ENCODE measurements around the gene KRT6C.
"Not testable (repeated sequence)": the region's sequence is repeated elsewhere in the genome, so short reads cannot be mapped to it uniquely, and the experiment has no call there.

Gene KRT6C

GRCh38 chr12:52454411-52455201 is 19.0 kb downstream of the KRT6C start:
- H3K4me3 ChIP-seq (ENCODE audit: low read depth, low read length): no peak overlapping the region
- no peak for TF ChIP-seq CTCF (IDR thresholded peaks at IDR 0.05; ENCODE audit: insufficient read depth, low read length, missing control alignments)
- ChIA-PET CTCF (interaction anchor here (1.0 kb wide), 1 partner anchor 9 kb away, joined by 3 read pairs; no protein-coding TSS in a partner anchor), POLR2A (no interaction called here)
- DNase-seq (ENCODE audit: low read depth, low spot score): no peak

DNA sequence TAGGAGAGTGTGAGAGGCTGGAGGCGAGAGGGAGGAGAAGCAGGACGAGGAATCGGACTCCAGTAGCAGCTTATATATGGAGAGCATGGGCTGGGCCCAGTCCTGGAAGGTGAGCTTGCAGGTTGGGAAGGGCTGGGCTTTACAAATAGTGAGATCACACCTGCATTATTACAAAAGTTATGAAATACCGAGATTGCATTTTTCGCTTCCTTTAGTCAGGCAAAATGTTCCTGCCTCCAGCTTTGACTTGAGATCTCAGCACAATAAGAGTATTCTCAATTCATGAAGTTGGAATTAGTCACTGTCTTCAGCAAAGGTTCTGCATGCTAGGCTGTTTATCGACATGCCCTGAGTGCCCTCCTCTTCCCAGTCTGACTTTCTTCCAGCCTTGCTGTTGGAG is 21.5 kb downstream of the KRT6C start, which contains the start of gene KRT6B:
Gene KRT6B, minus strand, starts transcription at position 46 of the 400 bp plus-strand sequence. CDS start 68 bp downstream, outside the sequence.
- no peak for DNase-seq (ENCODE audit: low read depth, low spot score)
- TF ChIP-seq CTCF (IDR thresholded peaks at IDR 0.05; ENCODE audit: insufficient read depth, low read length, missing control alignments): no peak
- CTCF ChIA-PET: no interaction called here
- H3K4me3 ChIP-seq (ENCODE audit: low read depth, low read length): no peak within 1 kb of the TSS
- POLR2A ChIA-PET: no interaction called here

DNA sequence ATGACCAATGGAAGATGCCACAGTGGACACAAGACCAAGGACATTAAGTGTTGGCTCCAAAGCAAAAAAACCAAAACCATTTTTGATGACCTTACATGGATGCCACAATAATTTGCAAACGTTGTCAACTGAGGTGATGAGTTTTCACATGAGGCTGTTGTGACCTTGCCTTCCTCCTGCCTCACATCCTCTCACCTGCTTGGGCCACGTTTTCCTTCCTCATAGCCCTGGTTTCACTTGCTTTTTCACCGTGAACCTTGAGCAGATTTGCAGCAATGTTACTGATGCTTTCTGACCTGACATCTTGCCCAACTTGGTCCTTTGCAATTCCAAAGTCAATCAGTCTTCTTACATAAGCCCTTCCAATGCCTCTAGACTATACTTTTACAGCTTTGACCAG is 25.4 kb downstream of the KRT6C start:
- ChIA-PET CTCF (no interaction called here), POLR2A (no interaction called here)
- no peak for TF ChIP-seq CTCF (IDR thresholded peaks at IDR 0.05; ENCODE audit: insufficient read depth, low read length, missing control alignments)
- H3K4me3 ChIP-seq (ENCODE audit: low read depth, low read length): no peak overlapping the region
- DNase-seq (ENCODE audit: low read depth, low spot score): no peak

DNA sequence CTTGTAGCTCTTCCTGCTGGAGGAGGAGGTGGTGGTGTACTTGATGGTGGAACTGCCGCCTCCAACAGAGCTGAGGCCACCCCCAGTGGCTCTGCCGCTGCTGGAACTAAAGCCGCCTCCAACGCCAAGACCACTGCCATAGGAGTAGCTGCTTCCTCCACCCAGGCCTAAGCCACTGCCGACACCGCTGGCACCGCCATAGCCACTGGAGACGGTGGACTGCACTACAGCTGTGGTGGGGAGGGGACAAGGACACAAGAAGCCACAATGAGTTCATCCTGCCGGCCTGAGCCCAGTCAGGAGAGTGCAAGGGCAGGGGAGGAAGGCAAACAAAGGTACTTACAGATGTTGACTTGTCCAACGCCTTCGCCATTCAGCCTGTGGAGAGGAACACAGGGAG is 26.4 kb downstream of the KRT6C start:
- CTCF ChIA-PET; POLR2A ChIA-PET; H3K4me3 ChIP-seq (ENCODE audit: low read depth, low read length); DNase-seq (ENCODE audit: low read depth, low spot score): not testable (repeated sequence)

GRCh38 chr12:52446367-52447045 is 27.1 kb downstream of the KRT6C start:
- CTCF ChIA-PET: interaction anchor here (0.7 kb wide), 1 partner anchor 9 kb away, joined by 3 read pairs; no protein-coding TSS in a partner anchor
- no peak for DNase-seq (ENCODE audit: low read depth, low spot score)
- H3K4me3 ChIP-seq (ENCODE audit: low read depth, low read length): no peak overlapping the region
- POLR2A ChIA-PET: no interaction called here
- no peak for TF ChIP-seq CTCF (IDR thresholded peaks at IDR 0.05; ENCODE audit: insufficient read depth, low read length, missing control alignments)

DNA sequence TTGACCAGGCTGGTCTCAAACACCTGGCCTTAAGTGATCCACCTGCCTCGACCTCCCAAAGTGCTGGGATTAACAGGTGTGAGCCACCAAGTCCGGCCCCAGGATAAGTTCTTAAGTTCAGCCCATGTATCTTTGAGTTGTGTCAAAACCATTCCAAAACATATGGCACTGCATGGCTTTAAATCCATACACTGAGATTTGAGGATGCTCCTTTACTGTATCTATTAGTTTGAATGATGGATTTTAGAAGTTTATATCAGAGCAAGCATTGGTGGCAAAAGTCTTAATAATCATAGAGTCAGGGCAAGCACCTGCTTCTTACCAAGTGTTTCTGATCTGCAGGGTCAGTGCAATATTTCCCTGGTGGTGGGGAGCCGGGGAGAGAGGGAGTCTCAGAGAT is 27.7 kb downstream of the KRT6C start:
- no peak for DNase-seq (ENCODE audit: low read depth, low spot score)
- ChIA-PET POLR2A (no interaction called here), CTCF (interaction anchor here (0.7 kb wide), 1 partner anchor 10 kb away, joined by 3 read pairs; no protein-coding TSS in a partner anchor)
- H3K4me3 ChIP-seq (ENCODE audit: low read depth, low read length): no peak overlapping the region
- no peak for TF ChIP-seq CTCF (IDR thresholded peaks at IDR 0.05; ENCODE audit: insufficient read depth, low read length, missing control alignments)
